Natural killer cell (primary cell): ENCODE measurements around the gene TMED8. TPM values are rescaled to one million over a fixed set of nuclear protein-coding genes. Genes with fewer than 3 reads are reported as not detected.

Source experiments
- ATAC-seq, 3 donors: fragments of 150-1000 bp in 2 of 3; fragments of 200-7000 bp in 1 of 3; cut with Tn5 transposase; 1 replicate in 1 of 3; 2 replicates in 2 of 3; pipeline ENCODE4 v1.10.0; 2021; ENCODE audit warnings: mild to moderate bottlenecking in 2 of 3, moderate library complexity in 2 of 3
- DNase-seq, 2 donors: peaks; one replicate each; pipeline versions ENCODE4 v3.0.0 to v3.0.0-alpha.2; 2013 to 2021; ENCODE audit warnings: mixed read lengths in 1 of 2
- H3K27ac ChIP-seq: one replicate; pipeline ENCODE4 v1.5.1; 2013; ENCODE audit warnings: mild to moderate bottlenecking, low read length
- H3K27me3 ChIP-seq: one replicate; pipeline ENCODE4 v1.6.1; 2013; ENCODE audit warnings: low read length; ENCODE audit not compliant: control insufficient read depth, insufficient read depth
- H3K36me3 ChIP-seq: one replicate; pipeline ENCODE4 v1.6.1; 2013; ENCODE audit warnings: low read length; ENCODE audit not compliant: control insufficient read depth, insufficient read depth
- H3K4me1 ChIP-seq: one replicate; pipeline ENCODE4 v1.6.1; 2013; ENCODE audit warnings: low read length; ENCODE audit not compliant: control insufficient read depth, insufficient read depth
- H3K4me3 ChIP-seq: one replicate; pipeline ENCODE4 v1.5.1; 2013; ENCODE audit warnings: low read length
- H3K9me3 ChIP-seq: one replicate; pipeline ENCODE4 v1.6.1; 2013; ENCODE audit warnings: low read length; ENCODE audit not compliant: control insufficient read depth, insufficient read depth
- H3K27ac Mint-ChIP-seq, 2 donors: one replicate each; pipeline ENCODE4 v1.8.0; 2022; ENCODE audit warnings: mild to moderate bottlenecking in 2 of 2, mixed read lengths in 2 of 2, moderate library complexity in 1 of 2
- H3K27me3 Mint-ChIP-seq, 2 donors: one replicate each; pipeline ENCODE4 v1.8.0; 2022; ENCODE audit warnings: low read depth in 2 of 2, mixed read lengths in 2 of 2
- H3K36me3 Mint-ChIP-seq: one replicate; pipeline ENCODE4 v1.8.0; 2022; ENCODE audit warnings: mixed read lengths
- H3K4me1 Mint-ChIP-seq, 2 donors: one replicate each; pipeline ENCODE4 v1.8.0; 2022; ENCODE audit warnings: mixed read lengths in 2 of 2
- H3K4me3 Mint-ChIP-seq: one replicate; pipeline ENCODE4 v1.8.0; 2022; ENCODE audit warnings: mild to moderate bottlenecking, moderate library complexity, mixed read lengths
- H3K9me3 Mint-ChIP-seq, 2 donors: one replicate each; pipeline ENCODE4 v1.8.0; 2022; ENCODE audit warnings: mixed read lengths in 2 of 2
- CTCF ChIP-seq: fragments of 200-600 bp; IDR thresholded peaks from one replicate; pipeline ENCODE4 v1.8.0; 2022; ENCODE audit warnings: antibody characterized with exemption
- WGBS: methylation state at CpG from one replicate; pipeline ENCODE4 v1.1.7; 2013; ENCODE audit warnings: missing lambda C conversion rate; ENCODE audit not compliant: insufficient coverage; 5-methylcytosine and 5-hydroxymethylcytosine counted together
- intact Hi-C: fragments of 100-400 bp; cut with micrococcal nuclease; formaldehyde crosslinking; loops from one replicate; pipeline ENCODE4 v1.14.2; 2022
- total RNA-seq, 4 donors: library from RNA; stranded (reverse); fragments of 120-200 nt in 1 of 4; gene quantifications; one replicate each; pipeline versions ENCODE4 v1.2.3 to v1.2.4, GENCODE V29; 2013 to 2022

The TMED8 gene
- 1 to 10 TPM; 8.0 to 9.3 (median 9.1) TPM for total RNA-seq
- total RNA-seq (2013): 25.7 TPM

- Histone ChIP-seq H3K4me1 (peaks cover 13% of the 10 kb centered on the region), H3K9me3 (no peaks in the 10 kb centered on the region), H3K4me3 (peak within 1 kb of the TSS; percentile 96), H3K27me3 (no peaks in the 10 kb centered on the region), H3K27ac (peak within 1 kb of the TSS; percentile 74), H3K36me3 (no peaks in the 10 kb centered on the region)
- DNase-seq: peak; percentile 85 to 91
- H3K4me1 Mint-ChIP-seq: peaks cover 26 to 28% of the 10 kb centered on the region in 2 donors
- H3K27me3 Mint-ChIP-seq: peaks cover 0 to 2% of the 10 kb centered on the region in 2 donors
- intact Hi-C loops: loop anchor here (1.0 to 2.0 kb wide), 3 partner anchors 56 to 279 kb away; partner anchors contain the start of genes CIPC, GSTZ1, POMT2 and VIPAS39
- no peak within 1 kb of the TSS for H3K27ac Mint-ChIP-seq
- peak within 1 kb of the TSS; percentile 94 for H3K4me3 Mint-ChIP-seq
- no peaks in the 10 kb centered on the region for H3K36me3 Mint-ChIP-seq
- peak; percentile 96 to 98 (median 97) for ATAC-seq
- no peaks in the 10 kb centered on the region for H3K9me3 Mint-ChIP-seq
- no peak for TF ChIP-seq CTCF
- under 1% methylated on average over 69 of the region's 69 CpGs for WGBS
Measured at GRCh38 chr14:77376771-77377501, at the start of gene TMED8, which contains the start of gene SAMD15. TSS of gene TMED8 (minus strand) at chr14:77377094. CDS start at chr14:77377053, 41 bp downstream. TSS of gene SAMD15 (plus strand) at chr14:77377379. CDS start at chr14:77377419, 40 bp downstream.

GRCh38 chr14:77426396-77426795, 49.5 kb upstream of the TMED8 start:
- Mint-ChIP-seq H3K27me3 (no peaks in the 10 kb centered on the region), H3K36me3 (peaks cover 59% of the 10 kb centered on the region), H3K27ac (no peak overlapping the region), H3K4me3 (no peak overlapping the region), H3K9me3 (no peaks in the 10 kb centered on the region), H3K4me1 (no peaks in the 10 kb centered on the region)
- ATAC-seq: no peak
- intact Hi-C loops: no loop called here
- no peak for DNase-seq
- WGBS: 100% methylated on average over 2 of the region's 3 CpGs
- H3K36me3 ChIP-seq: peaks cover 75% of the 10 kb centered on the region
- no peak for TF ChIP-seq CTCF
- no peaks in the 10 kb centered on the region for H3K9me3 ChIP-seq
- H3K27ac ChIP-seq: no peak overlapping the region
- H3K27me3 ChIP-seq: no peaks in the 10 kb centered on the region
- H3K4me1 ChIP-seq: no peaks in the 10 kb centered on the region
- H3K4me3 ChIP-seq: no peak overlapping the region

GRCh38 chr14:77424862-77425261, 48.0 kb upstream of the TMED8 start:
- Histone ChIP-seq H3K27ac (no peak overlapping the region), H3K4me3 (no peak overlapping the region), H3K9me3 (peaks cover under 1% of the 10 kb centered on the region), H3K36me3 (peaks cover 68% of the 10 kb centered on the region), H3K27me3 (no peaks in the 10 kb centered on the region), H3K4me1 (no peaks in the 10 kb centered on the region)
- DNase-seq (no peak), ATAC-seq (no peak)
- H3K36me3 Mint-ChIP-seq: peaks cover 58% of the 10 kb centered on the region
- 96% methylated on average over 3 of the region's 3 CpGs for WGBS
- H3K9me3 Mint-ChIP-seq: peaks cover 2 to 4% of the 10 kb centered on the region in 2 donors
- H3K4me3 Mint-ChIP-seq: no peak overlapping the region
- no peaks in the 10 kb centered on the region for H3K4me1 Mint-ChIP-seq
- H3K27me3 Mint-ChIP-seq: no peaks in the 10 kb centered on the region
- H3K27ac Mint-ChIP-seq: no peak overlapping the region
- no peak for TF ChIP-seq CTCF
- intact Hi-C loops: no loop called here
